Gastroesophageal sphincter (tissue), 4 donors: ENCODE results near the gene HHIP. TPM values are rescaled to one million over a fixed set of nuclear protein-coding genes. Genes with fewer than 3 reads are reported as not detected.
"Not testable (repeated sequence)": the region's sequence is repeated elsewhere in the genome, so short reads cannot be mapped to it uniquely, and the experiment has no call there.

ENCODE experiments used
- ATAC-seq: fragments of 150-250 bp; one replicate; pipeline ENCODE4 v1.9.1; 2016; ENCODE audit warnings: mild to moderate bottlenecking, moderate library complexity
- H3K27ac ChIP-seq, 4 donors: fragments of 200-600 bp; sonication (generic) in 3 of 4; 1 replicate in 3 of 4; 2 replicates in 1 of 4; pipeline ENCODE4 v1.5.1; 2016 to 2019
- H3K27me3 ChIP-seq: fragments of 200-600 bp; sonication (generic); one replicate; pipeline ENCODE4 v1.5.1; 2019
- H3K36me3 ChIP-seq, 2 donors: fragments of 200-600 bp; sonication (generic); one replicate each; pipeline ENCODE4 v1.5.1; 2019; ENCODE audit warnings: control low read depth in 1 of 2
- H3K4me1 ChIP-seq, 3 donors: fragments of 200-600 bp; sonication (generic); 1 replicate in 2 of 3; 2 replicates in 1 of 3; pipeline ENCODE4 v1.5.1; 2016 to 2019; ENCODE audit warnings: control low read depth in 2 of 3
- H3K4me3 ChIP-seq, 2 donors: fragments of 200-600 bp; sonication (generic); one replicate each; pipeline ENCODE4 v1.5.1; 2019; ENCODE audit warnings: mild to moderate bottlenecking in 1 of 2, moderate library complexity in 1 of 2
- H3K9me3 ChIP-seq, 3 donors: fragments of 200-600 bp; sonication (generic); one replicate each; pipeline ENCODE4 v1.5.1; 2017 to 2019; ENCODE audit warnings: control low read depth in 2 of 3
- CTCF ChIP-seq, 4 experiments: fragments of 200-600 bp in 2 of 4; fragments of 450-650 bp in 2 of 4; sonication (generic) in 1 of 4; IDR thresholded peaks; one replicate each; pipeline ENCODE4 v1.5.1; 2017 to 2019; ENCODE audit warnings: antibody characterized with exemption in 4 of 4, mild to moderate bottlenecking in 2 of 4, moderate library complexity in 2 of 4
- EP300 ChIP-seq: sonication (generic); formaldehyde crosslinking; IDR thresholded peaks from one replicate; pipeline ENCODE4 v1.6.1; 2017; ENCODE audit warnings: antibody characterized with exemption, mild to moderate bottlenecking
- POLR2A ChIP-seq, 2 donors: fragments of 450-650 bp; IDR thresholded peaks; one replicate each; pipeline ENCODE4 v1.6.1; 2017; ENCODE audit warnings: antibody characterized with exemption in 2 of 2, mild to moderate bottlenecking in 2 of 2, moderate library complexity in 1 of 2
- POLR2AphosphoS5 ChIP-seq: sonication (generic); formaldehyde crosslinking; IDR thresholded peaks from one replicate; pipeline ENCODE4 v1.6.1; 2017; ENCODE audit warnings: antibody characterized with exemption
- WGBS, 2 donors: methylation state at CpG; one replicate each; pipeline ENCODE4 v1.1.5; 2018; ENCODE audit warnings: low coverage in 1 of 2; 5-methylcytosine and 5-hydroxymethylcytosine counted together
- total RNA-seq, 4 donors: library from RNA; depleted of rRNA; stranded (reverse); fragments of >200 nt; gene quantifications; one replicate each; pipeline ENCODE4 v1.1.0, GENCODE V29; 2016

Gene HHIP
- total RNA-seq, 4 donors from 2014 or later, result 0.10 to 0.54 (median 0.19) TPM; not detected in 1

- ATAC-seq, result no peak
- no peaks in the 10 kb centered on the region for H3K4me1 ChIP-seq
- WGBS, 2 donors, result 63 to 73% methylated on average over 3 of the region's 3 CpGs
- no peaks in the 10 kb centered on the region for H3K36me3 ChIP-seq
- no peaks in the 10 kb centered on the region for H3K27me3 ChIP-seq
- TF ChIP-seq POLR2A (IDR thresholded peaks at IDR 0.05), result no peak
- TF ChIP-seq POLR2AphosphoS5, result no peak
- no peak for TF ChIP-seq CTCF (IDR thresholded peaks at IDR 0.05)
- no peak for TF ChIP-seq EP300
- H3K27ac ChIP-seq, result no peak overlapping the region
- H3K4me3 ChIP-seq, result no peak overlapping the region
- H3K9me3 ChIP-seq, result peaks cover 0 to 3% (median 0%) of the 10 kb centered on the region in 3 donors
Measured at GRCh38 chr4:144754562-144755410, 108.8 kb downstream of the HHIP start.

- Histone ChIP-seq H3K9me3 (peaks cover 0 to 3% (median 0%) of the 10 kb centered on the region in 3 donors), H3K36me3 (no peaks in the 10 kb centered on the region), H3K27me3 (no peaks in the 10 kb centered on the region), H3K4me3 (no peak overlapping the region), H3K4me1 (no peaks in the 10 kb centered on the region), H3K27ac (no peak overlapping the region)
- no peak for ATAC-seq
- WGBS, 2 donors, result 88 to 100% methylated on average over 1 of the region's 1 CpG
- TF ChIP-seq POLR2AphosphoS5, result no peak
- no peak for TF ChIP-seq CTCF (IDR thresholded peaks at IDR 0.05)
- TF ChIP-seq POLR2A (IDR thresholded peaks at IDR 0.05), result no peak
- TF ChIP-seq EP300, result no peak
Measured at GRCh38 chr4:144757969-144758368, 112.0 kb downstream of the HHIP start.

GRCh38 chr4:144768809-144769208 is 122.9 kb downstream of the HHIP start:
- not testable (repeated sequence) for H3K4me3 ChIP-seq, ATAC-seq, H3K27ac ChIP-seq, H3K4me1 ChIP-seq, H3K27me3 ChIP-seq, H3K36me3 ChIP-seq
- peaks cover 0 to 18% (median 0%) of the 10 kb centered on the region in 3 donors for H3K9me3 ChIP-seq
- 20 to 50% methylated on average over 2 of the region's 8 CpGs for WGBS, 2 donors

- H3K4me1 ChIP-seq, result no peaks in the 10 kb centered on the region
- H3K4me3 ChIP-seq, result no peak overlapping the region
- ATAC-seq, result no peak
- no peak overlapping the region for H3K27ac ChIP-seq
- TF ChIP-seq CTCF (IDR thresholded peaks at IDR 0.05) (no peak), POLR2AphosphoS5 (no peak), POLR2A (IDR thresholded peaks at IDR 0.05) (no peak), EP300 (no peak)
- H3K27me3 ChIP-seq, result no peaks in the 10 kb centered on the region
- H3K9me3 ChIP-seq, result no peaks in the 10 kb centered on the region
- no peaks in the 10 kb centered on the region for H3K36me3 ChIP-seq
- WGBS, 2 donors, result 85 to 89% methylated on average over 2 of the region's 2 CpGs
Measured at GRCh38 chr4:144778364-144778763, 132.4 kb downstream of the HHIP start.

GRCh38 chr4:144782345-144782744 is 136.4 kb downstream of the HHIP start:
- H3K4me3 ChIP-seq, result no peak overlapping the region
- ATAC-seq, result no peak
- H3K4me1 ChIP-seq, result no peaks in the 10 kb centered on the region
- H3K27ac ChIP-seq, result no peak overlapping the region
- no peaks in the 10 kb centered on the region for H3K9me3 ChIP-seq
- 32 to 37% methylated on average over 4 to 5 of the region's 5 CpGs for WGBS, 2 donors
- H3K27me3 ChIP-seq, result no peaks in the 10 kb centered on the region
- TF ChIP-seq POLR2A (IDR thresholded peaks at IDR 0.05) (no peak), EP300 (no peak), POLR2AphosphoS5 (no peak), CTCF (IDR thresholded peaks at IDR 0.05) (no peak)
- no peaks in the 10 kb centered on the region for H3K36me3 ChIP-seq
